Retinal pigment epithelial cell (primary cell): ENCODE data around the gene FERMT1.

Experiments
- DNase-seq: peaks from one replicate; pipeline ENCODE4 v3.0.0-alpha.2; 2010; ENCODE audit warnings: low read depth
- H3K4me3 ChIP-seq: 2 replicates; pipeline ENCODE4 v1.5.1; 2011; ENCODE audit warnings: mild to moderate bottlenecking, low read length, control low read depth, moderate library complexity
- CTCF ChIP-seq: conservative IDR thresholded peaks from 2 replicates; pipeline ENCODE4 v1.5.1; 2011; ENCODE audit warnings: low read depth, low read length, control low read depth, inconsistent platforms

Gene FERMT1

GRCh38 chr20:6122873-6123648 is at the start of gene FERMT1:
TSS of gene FERMT1 (minus strand) at chr20:6123030. CDS start at chr20:6119554, 3,476 bp downstream.
- TF ChIP-seq CTCF: no peak
- DNase-seq: no peak
- H3K4me3 ChIP-seq: peak within 1 kb of the TSS; percentile 57

GRCh38 chr20:6169251-6169650 is 46.4 kb upstream of the FERMT1 start:
- DNase-seq: no peak
- H3K4me3 ChIP-seq: no peak overlapping the region
- peak; percentile 42 for TF ChIP-seq CTCF

- no peak for TF ChIP-seq CTCF
- no peak overlapping the region for H3K4me3 ChIP-seq
- no peak for DNase-seq
Observed at GRCh38 chr20:6168204-6168603, 45.4 kb upstream of the FERMT1 start.

- no peak overlapping the region for H3K4me3 ChIP-seq
- DNase-seq: peak; percentile 62
- TF ChIP-seq CTCF: no peak
Observed at GRCh38 chr20:6165346-6165745, 42.5 kb upstream of the FERMT1 start.

GRCh38 chr20:6164421-6165341 is 41.9 kb upstream of the FERMT1 start:
- H3K4me3 ChIP-seq: no peak overlapping the region
- TF ChIP-seq CTCF: no peak
- peak; percentile 70 for DNase-seq

- H3K4me3 ChIP-seq: no peak overlapping the region
- TF ChIP-seq CTCF: no peak
- DNase-seq: no peak
Observed at GRCh38 chr20:6160736-6161135, 37.9 kb upstream of the FERMT1 start.

GRCh38 chr20:6157345-6157744 is 34.5 kb upstream of the FERMT1 start:
- H3K4me3 ChIP-seq: no peak overlapping the region
- DNase-seq: no peak
- TF ChIP-seq CTCF: peak; percentile 7
